GM18526 (cell line): ENCODE results near the gene MAP2K4.

ENCODE experiments used
- POLR2A ChIP-seq: IDR thresholded peaks from 3 replicates; pipeline ENCODE4 v1.6.1; 2011; ENCODE audit not compliant: insufficient read length; ENCODE audit errors: extremely low read depth

Gene MAP2K4

DNA sequence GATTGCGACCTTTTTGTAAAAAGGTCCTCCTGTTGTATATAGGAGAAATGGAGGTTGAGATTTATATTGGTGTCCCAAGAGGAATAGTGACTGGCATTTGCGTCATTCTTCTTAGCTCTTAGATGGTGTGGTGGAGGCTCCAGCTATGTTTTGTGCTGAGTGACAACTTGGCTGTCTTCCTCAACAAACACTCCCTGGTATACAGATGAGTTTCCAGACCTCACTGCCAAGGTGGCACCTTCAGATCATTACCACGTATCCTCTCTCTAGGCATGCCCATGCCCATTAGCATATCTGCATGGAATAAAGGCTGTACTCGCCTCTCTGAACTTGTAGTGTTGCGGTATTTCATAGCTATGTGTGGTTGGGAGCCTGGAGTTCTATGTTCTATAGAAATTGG is 120.0 kb downstream of the MAP2K4 start:
- TF ChIP-seq POLR2A, result no peak

DNA sequence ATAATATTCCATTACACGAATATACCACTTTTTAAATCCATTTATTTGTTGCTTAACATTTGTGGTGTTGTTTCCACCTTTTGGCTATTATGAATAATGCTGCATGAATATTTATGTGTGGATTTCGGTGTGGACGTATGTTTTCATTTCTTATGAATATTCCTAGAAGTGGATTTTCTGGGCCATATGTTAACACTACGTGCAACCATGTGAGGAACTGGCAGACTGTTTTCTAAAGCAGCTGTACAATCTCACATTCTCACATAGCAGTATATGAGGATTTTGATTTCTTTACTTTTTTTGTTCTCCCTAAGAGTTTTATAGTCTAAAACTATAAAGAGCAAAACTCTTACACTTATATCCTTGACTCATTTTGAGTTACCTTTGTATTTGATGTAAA is 143.4 kb downstream of the MAP2K4 start:
- no peak for TF ChIP-seq POLR2A

DNA sequence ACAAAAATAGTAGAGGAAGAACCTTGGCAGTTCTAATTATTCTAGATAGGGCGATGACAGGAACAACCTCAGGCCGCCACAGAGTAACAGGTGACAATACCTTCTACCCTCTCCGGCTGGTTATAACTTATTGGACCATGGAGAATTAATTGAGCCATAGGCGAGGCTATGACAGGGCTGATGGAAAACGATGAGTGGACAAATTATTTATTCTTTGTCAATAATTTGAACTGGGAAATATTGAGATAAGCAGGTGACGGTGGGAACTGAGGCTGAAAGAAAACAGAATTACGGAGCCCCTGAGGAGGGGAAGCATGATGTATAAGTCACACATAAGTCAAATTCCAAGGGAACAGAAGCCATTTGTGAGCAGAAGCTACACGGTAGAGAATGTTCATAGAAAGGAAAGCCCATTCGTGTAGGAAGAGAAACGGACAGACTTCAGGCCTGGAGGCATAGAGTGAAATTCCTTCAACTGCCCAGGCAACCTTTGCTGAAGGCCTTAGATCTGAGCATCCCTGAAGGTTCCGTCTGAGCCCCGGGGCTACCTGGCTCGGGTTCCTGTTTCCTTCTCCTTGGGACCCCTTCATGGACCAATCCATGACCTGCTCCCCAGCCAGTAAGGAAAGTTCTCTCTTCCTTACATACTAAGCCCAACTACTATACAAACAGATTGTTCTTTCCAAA is 158.1 kb downstream of the MAP2K4 start:
- TF ChIP-seq POLR2A, result no peak

DNA sequence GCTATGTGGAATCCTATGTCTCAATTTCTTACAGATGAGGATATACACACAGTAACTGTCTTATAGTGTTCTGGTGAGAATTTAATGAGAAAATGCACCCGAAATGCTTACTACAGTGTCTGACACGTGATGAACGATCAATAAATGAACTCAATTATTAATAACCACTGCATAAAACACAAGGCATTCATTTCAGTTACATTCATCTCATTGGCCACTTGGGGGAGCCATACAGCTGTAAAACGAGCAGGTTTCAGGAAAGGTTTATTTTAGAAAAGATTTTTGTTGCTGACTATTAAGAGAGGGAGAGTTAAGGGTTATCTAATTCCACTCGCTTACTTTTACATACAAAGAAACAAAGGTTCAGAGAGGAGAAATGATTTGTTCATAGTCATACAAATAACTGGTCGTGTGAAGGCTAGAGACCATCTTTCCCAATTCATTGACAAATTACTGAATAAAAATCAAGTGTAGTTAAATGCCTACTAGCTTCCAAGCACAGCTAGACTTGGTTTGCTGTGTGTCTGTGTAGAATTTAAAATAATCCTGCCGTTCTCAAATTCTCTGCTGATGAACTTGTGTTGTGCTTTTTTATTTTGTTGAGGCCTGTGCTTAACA is 160.1 kb downstream of the MAP2K4 start:
- TF ChIP-seq POLR2A, result no peak

DNA sequence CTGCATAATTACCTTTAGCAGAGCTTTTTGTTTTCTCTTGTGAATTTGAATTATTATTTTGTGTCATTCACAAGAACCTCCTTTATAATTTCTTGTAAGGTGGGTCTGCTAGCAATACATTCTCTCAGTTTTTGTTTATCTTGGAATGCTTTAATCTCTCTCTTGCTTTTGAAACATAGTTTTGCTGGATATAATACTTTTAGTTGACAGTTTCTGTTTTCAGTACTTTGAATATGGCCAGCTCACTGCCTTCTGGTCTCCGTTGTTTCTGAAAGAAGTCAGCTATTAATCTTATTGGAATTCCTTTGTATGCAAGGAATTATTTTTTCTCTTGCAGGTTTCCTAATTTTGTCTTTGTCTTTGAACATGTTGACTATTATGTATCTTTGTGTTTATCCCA is 167.0 kb downstream of the MAP2K4 start:
- TF ChIP-seq POLR2A, result no peak

DNA sequence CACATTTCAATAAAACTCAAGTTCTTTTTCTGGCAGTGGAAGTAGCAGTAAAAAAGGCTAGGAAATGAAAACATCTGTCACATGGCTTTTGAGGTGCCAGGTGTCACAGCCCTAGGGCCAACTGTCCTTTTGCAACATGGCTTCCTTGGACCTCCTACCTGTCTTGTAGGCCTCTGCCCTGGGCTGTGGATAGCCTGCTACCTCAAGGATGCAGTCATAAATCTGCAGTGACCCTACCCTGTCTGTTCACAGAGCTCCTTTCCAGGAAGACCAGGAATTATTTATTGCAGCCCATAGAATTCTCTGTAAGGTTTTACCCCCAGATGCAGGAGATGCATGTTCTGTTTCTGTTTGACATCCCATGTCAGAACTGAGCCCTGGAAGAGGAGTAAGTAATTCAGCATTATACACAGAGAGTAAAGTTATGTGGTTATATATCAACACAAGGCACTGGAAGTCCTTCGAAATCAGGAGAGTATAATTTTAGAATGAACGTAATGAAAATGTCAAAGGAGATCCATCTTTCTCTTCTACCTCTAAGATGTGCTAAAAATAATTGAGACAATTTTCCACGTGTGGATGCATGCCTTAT is 172.6 kb downstream of the MAP2K4 start:
- no peak for TF ChIP-seq POLR2A
